ENCODE data around the gene LRGUK.
A peak's percentile ranks its signal among the peaks of the same experiment; 100 is the strongest.
"Not testable (repeated sequence)": the region's sequence is repeated elsewhere in the genome, so short reads cannot be mapped to it uniquely, and the experiment has no call there.

Gene LRGUK, protein sequence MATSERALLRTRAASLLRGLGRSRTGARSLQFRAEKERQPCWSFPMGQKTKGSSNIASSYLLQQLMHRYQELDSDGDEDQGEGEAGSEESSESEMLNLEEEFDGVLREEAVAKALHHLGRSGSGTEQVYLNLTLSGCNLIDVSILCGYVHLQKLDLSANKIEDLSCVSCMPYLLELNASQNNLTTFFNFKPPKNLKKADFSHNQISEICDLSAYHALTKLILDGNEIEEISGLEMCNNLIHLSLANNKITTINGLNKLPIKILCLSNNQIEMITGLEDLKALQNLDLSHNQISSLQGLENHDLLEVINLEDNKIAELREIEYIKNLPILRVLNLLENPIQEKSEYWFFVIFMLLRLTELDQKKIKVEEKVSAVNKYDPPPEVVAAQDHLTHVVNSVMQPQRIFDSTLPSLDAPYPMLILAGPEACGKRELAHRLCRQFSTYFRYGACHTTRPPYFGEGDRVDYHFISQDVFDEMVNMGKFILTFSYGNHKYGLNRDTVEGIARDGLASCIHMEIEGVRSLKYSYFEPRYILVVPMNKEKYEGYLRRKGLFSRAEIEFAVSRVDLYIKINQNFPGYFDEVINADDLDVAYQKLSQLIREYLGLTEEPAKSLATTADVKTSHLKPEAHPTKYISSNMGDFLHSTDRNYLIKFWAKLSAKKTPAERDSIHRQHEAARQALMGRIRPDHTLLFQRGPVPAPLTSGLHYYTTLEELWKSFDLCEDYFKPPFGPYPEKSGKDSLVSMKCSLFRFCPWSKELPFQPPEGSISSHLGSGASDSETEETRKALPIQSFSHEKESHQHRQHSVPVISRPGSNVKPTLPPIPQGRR

DNA sequence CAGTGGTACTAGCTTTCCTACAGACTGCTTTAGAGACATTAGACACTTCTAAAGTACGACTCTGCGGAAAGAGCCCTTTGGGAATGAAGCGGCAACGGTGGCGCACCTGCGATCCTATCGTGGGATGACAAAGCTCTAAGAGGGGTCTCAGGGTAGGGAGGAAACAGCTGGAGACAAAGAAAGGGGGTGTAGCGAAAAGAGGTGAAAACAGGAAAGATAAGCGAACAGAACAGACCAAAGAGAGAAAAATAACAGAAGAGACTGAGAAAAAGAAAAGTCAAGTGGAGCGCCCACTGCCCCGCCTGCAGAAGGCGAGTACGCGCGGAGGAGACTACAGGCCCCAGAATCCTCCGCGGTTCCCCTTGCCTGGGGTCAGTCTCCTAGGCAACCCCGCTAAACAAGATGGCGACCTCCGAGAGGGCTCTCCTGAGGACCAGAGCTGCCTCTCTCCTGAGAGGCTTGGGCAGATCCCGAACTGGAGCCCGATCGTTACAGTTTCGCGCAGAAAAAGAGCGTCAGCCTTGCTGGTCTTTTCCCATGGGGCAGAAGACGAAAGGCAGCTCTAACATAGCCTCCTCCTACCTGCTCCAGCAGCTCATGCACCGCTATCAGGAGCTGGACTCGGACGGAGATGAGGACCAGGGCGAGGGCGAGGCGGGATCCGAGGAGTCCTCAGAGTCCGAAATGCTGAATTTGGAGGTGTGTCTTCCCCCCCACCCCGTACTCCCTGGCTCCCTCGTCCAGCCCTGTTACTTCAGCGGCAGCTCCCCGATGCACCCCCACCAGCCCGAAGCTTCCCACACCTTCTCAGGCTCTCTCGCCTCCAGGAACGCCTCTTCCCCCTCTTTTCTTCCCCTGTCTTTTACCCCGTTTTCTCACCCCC is at the start of gene LRGUK:
Gene LRGUK, plus strand, starts transcription at position 375 of the 883 bp plus-strand sequence. Its CDS starts 28 bp downstream, at position 403.
- DNase-seq, result peak; percentile 11 to 87 (median 62)

DNA sequence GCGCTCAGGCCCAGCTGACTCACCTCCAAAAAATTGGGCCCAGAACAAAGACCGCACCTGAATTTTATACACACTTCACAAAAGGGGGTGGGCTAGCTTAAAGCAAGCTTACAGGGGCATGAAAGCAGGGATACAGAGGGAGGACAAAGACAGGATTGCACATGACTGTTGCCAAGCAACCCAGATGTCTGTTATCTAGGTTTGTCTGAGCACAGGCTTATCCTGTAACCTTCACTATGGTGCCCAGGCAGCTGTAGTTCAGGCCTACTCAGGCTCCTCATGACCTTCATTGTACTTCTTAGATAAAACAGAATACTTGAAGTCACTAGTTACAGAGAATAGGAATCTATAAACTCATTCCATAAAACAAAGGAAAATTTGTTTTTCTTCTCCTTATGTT is 49.6 kb upstream of the LRGUK start:
- DNase-seq, result not testable (repeated sequence)

DNA sequence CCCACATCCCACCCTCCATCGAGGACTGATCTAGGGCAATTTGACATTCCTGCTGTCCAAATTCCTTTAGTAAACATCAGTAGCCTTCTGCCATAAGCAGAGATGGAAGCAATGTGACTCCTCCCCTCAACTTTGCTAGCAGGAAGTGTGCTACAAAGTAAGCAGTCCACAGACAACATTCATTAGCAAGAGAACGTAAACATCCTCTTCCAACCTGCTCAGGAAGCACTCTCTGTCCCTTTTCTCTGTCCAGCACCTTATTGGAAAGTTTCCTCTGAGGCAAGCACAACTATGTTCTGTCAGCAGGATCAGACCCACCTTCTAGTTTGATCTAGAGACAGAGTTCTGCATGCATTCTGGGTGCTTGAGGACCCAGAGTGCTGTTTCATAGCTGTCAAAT is 48.1 kb upstream of the LRGUK start:
- DNase-seq, result no peak

DNA sequence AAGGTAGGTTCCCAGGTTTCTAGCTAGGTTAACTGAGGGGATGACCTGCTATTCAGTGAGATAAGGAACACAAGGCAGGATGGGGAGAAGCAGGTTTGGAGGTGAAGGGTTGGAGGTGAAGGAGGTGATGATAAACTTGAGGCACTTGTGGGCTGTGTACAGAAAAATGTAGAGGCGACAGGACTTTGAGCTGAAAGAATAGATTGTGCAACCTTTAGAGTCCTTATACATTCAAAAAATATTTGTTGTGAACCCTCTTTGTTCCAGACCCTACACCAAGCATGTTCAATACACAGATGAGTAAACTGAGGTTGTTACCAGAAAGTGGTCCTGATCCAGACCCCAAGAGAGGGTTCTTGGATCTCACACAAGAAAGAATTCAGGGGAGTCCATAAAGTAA is 45.4 kb upstream of the LRGUK start:
- no peak for DNase-seq

DNA sequence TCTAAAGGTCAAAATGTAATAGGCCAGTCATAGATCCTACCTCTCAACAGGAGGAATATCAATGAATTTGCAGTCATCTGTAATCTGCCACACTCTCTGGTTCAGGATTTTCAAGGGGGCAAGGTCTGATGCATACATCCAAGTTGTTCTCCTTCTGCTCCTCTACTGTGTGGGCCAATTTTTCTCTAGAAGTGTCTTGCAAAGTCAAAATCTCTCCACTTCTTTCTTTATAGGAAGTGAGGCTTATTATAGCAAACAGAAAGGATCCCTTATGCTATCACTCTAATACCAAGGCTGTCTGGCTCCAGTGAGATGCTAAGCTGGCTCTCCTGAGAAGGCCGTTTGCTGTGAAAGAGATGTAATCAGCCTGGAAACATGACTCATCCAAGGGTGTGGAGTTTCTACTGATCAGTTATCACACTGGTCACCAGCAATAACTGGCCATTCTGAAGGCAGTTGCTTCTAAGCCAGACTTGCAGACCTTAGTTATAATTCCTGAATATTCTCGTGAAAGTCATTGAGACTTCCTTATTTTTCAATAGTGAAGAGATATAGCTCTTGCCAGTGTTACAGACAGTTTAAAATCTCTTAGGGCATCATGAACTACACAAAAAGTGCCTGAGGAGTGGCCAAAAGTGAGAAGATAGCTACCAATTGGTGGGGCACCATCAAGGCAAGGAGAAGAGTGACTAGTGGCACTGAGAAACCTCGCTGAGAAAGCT is 43.2 kb upstream of the LRGUK start:
- DNase-seq, result peak in 1 of 56 donors; percentile 3

DNA sequence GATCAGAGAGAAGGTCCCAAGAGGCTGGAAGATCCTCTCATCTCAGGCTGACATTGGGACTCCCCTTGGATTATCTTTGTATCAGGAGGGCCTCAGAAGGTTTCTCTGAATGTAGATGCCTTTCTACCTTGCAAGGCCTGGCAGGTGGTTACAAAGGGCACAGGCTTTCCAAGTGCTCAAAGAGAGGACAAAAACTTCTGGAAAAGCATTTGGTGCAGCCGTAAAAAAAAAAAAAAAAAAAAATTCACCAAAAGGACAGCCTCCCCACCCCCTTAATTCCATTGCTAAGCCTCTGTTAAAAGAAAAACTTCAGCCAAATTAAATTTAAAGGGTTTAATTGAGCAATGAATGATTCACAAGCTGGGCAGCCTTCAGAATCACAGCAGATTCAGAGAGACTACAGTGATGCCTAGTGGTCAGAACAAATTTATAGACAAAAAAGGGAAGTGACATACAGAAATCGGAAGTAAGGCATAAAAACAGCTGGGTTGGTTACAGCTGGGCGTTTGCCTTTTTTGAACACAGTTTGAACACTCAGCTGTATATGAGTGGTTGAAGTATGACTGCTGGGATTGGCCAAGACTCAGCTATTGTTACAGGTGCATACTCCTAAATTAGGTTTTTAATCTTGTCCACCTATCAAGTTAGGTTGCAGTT is 42.5 kb upstream of the LRGUK start:
- no peak for DNase-seq

DNA sequence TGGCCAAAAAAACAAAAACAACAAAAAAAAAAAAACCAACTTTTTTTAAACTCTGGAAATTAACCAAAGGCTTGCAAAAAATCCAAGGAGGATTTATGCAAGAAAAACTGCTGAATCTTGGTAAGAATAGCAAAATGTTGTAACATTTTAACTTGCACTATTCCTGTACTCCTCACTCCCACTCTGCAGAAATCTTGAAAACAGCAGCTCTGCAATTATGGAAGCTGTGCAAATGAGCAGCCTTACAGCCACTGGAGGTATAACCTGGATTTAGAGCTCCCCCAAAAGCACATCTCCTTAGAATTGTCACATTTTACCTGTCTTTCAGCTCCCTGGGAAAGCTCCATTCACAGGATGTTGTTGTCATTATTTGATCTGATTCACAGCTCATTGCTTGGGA is 41.8 kb upstream of the LRGUK start:
- peak in 1 of 56 donors; percentile 11 for DNase-seq

DNA sequence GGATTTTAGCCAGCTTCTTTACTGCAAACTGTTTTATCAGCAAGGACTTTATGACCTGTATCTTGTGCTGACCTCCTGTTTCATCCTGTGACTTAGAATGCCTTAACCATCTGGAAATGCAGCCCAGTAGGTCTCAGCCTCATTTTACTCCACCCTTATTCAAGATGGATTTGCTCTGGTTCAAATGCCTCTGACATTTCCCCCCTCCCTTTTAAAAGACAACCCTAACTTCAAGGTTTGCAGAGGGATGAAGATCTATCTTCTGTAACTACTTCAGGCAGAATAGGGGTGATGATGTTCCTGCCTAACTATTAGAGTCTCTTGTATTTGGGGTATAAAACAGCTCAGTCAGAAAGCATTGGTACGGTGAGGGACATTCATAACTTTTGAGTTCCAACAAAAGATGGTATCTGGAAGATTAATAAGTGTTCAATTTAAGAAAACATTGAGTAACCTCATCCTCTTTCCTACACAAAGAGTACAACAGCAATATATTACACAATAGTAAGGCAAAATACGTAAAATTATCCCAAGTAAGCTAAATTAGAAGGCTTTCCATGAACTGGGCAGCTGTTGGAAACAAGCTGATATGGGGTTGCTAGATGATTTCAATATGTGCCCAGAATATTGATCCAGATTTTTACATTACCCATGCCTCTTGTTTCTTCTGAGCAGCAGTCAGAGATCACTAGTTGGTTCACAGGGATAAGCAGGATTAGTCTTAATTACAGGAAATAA is 40.0 kb upstream of the LRGUK start:
- DNase-seq, result no peak

DNA sequence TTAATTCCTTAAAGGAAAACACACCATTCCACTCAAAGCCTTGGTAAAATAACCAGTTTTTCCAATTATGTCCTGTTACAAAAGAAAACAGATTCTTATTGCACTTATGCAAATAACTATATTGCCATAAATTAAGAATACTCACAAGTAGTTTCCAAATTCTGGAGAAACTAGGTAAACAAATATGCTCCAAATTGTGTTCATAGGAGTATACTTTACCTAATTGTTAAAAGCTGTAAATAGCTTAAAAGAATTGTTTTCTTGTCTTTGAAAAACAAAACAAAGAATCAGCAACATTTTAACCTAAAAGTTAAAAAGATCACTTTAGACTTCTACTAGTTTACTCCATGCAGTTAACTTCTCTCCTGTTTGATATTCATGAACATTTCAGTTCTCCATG is 38.9 kb upstream of the LRGUK start:
- no peak for DNase-seq

DNA sequence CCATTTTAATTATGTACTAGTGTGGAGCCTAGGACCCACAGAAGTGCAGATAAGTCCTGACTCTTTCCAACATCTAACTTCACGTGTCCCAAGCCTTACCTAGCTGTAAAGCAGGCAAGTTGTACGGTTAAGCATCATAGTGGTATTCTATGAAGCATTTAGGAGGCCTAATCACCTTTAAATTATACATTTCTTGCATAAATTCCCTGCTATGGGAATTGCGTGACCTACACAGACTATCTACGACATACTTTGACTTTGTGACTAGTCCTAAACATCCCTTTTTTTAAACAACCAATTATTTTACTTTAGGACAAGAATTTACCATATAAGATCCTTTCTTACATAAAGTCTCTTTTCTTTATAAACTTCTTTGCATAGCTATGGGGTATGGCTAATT is 37.7 kb upstream of the LRGUK start:
- DNase-seq, result no peak

DNA sequence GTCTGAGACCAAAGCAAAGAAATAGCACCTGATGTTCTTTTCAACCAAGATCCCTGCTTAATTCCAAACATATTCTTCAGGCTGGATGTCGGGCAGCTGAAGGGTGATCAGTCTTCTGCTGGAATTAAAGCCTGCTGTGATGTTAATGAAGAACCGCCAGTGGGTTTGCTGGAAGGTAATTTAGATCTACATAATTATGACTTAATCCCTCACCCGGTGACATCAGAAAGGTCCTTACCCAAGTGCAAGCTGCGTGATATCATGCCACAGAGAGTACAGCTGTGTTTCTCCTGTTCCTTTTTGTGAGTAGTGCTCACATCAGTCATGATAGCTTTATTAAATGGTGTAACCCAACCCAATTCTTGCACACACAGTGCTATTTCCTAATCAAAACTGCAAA is 29.1 kb upstream of the LRGUK start:
- DNase-seq, result no peak

DNA sequence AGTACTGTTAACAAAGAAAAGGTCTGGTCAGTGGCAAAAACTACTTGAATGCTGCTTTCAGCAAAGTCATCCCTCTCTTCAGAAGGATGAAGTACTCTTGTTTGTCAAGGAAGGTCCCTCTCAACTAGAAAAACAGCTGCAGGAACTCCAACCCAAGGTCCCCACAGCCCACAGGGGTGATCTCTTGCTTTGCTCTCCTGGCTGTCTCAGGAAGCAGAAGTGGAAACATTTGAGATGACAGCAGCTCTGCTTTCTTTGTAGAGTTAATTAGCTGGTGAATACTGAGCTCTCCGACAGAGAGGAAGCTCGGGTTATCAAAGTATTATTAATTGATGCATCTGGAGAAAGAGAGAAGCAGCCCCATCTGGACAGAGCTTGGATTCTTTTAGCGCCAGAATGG is 25.4 kb upstream of the LRGUK start:
- no peak for DNase-seq

DNA sequence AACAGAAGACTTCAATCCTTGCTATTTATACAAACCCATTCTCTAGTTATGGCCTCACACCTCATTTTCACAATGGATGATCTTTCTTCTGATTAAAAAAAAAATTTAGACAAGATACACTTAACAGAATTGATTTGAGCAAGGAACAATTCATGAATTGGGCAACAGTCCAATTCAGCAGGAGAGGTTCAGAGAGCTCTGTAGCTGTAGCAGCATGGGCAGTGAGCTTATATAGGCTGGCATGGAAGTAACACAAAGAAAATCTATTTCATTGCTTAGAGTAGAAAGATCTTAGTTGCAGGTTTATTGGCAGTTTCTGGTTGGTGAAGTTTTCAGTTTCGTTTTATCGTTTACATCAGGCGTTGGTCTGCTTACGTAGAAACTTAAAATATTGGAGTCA is 23.0 kb upstream of the LRGUK start:
- DNase-seq, result no peak

DNA sequence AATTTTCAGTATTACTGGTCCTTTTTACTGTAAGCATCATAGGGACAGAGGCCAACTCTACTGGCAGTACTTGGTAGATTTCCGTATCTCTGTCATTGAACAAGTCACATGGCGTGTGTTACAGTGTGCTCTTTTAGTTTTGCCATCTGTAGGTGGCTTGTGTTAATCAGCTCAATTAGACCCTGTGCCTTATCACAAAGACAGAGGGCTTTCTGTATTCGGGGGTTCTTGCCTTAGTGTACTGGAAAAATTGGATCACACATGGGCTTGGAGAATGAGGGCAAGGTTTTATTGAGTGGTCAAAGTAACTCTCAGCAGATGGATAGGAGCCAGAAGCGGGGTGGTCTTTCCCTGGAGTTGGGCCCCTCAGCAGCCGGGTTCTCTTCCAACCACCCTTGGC is 21.3 kb upstream of the LRGUK start:
- DNase-seq, result no peak

DNA sequence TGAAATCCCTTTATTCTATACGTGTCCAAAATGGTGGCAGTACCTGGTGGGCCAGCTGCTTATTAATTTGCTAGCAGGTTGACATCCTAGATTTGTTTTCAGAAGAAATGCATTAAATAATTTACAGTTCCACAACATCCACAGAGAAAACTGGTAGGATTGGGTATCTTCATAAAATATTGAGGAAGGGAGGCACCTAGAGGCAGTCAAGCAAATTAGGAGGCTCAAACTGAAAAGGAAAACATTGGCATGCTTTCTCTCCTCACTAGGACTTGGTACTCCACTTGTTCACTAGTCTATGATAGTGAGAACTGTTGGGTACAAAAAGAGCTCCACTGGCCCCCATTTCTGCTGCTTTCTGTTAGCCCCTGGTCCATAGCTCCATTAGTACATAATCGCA is 18.3 kb upstream of the LRGUK start:
- no peak for DNase-seq

DNA sequence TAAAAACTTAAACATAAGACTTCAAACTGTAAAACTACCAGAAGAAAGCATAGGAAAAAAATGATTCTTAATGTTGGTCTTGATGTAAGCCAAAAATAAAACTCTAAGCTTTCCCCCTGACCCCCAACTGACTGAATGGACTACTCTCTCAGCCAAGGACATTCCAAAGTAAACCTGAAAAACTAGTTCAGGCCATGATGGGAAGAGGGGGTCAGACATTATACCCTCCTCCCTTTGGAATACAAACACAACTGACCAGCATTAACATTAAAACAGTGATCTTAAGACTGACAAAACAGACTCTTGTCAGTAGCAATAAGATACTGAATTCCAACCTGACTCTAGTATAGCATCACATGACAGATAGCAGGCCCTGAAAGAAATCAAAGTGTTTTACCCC is 13.5 kb upstream of the LRGUK start:
- no peak for DNase-seq

DNA sequence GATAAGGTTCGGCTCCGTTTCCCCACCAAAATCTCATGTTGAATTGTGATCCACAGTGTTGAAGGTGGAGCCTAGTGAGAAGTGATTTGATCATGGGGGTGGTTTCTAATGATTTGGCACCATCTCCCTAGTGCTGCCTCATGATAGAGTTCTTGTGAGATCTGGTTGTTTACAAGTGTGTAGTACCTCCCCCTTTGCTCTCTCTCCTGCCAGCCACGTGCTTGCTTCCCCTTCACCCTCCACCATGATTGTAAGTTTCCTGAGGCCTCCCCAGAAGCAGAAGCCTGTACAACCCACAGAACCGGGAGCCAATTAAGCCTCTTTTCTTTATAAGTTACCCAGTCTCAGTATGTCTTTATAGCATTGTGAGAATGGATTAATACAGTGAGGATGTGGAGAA is 12.1 kb upstream of the LRGUK start:
- DNase-seq, result no peak

DNA sequence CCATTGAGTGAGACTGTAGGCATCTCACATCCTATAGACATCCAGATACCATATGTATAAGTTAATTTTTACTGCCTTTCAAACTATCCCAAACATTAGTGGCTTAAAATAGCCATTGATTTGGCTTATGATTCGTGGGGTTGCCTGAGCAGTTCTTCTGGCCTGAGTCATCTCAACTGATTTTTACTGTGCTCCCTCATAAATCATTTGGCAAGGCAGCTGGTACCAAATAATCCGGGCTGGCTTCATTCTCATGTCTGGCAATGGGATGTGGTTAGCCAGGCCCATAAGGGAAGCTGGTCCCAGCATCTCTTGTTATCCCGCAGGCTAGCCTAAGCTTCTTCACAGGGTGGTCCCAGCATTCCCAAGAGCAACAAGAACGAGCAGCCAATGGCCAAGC is 6.7 kb upstream of the LRGUK start:
- DNase-seq, result no peak

DNA sequence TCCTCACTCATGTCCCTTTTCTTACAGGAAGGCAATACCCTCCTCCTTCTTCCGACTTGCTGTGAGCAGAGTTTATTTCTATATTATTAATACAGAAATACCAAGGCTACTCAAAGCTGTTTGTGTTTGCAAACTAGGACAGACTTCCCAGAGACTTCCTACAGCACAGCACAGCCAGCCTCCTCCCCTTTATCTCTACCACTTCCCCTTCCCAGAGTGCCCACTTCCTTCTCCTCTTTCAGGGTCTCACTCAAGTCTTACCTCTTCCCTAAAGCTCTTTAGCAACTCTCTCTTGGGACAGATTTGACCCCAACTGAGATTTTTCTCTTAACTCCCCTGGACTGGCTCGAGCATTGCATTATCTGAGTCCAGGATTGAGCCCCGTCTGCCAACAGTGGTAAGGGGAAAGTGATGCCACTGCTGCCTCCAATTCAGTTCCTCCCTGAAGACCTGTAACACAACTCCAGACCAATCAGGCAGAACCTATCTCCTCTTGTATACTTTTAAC is 5.5 kb upstream of the LRGUK start:
- DNase-seq, result peak in 1 of 56 donors; percentile 12

DNA sequence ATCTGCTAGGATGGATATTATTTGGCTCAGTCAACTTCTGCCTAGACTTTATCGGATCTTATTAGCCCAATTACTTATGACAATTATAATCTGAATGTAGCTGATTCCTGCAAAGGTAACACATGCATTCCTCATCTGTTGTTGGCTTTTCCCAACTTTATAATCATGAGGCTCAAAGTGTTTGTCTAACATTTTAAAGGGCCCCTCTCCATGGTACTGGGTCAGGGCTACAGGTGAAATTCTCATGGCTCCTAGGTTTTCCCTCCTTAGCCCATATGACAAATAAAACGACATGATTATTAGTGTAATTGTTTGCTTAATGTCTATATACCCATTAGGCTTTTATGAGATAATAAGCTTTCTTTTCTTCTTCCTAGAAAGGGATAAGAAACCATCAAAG is 4.2 kb upstream of the LRGUK start:
- no peak for DNase-seq

All from amygdala (tissue), 56 donors.